T-helper 9 cell (primary cell): ENCODE data around the gene ALDH1L1.

ENCODE experiments used
- DNase-seq: peaks from one replicate; pipeline ENCODE4 v3.0.0-alpha.2; 2020

The ALDH1L1 gene

GRCh38 chr3:126153695-126154360 lies 26.6 kb downstream of the ALDH1L1 start:
- DNase-seq = no peak

DNA sequence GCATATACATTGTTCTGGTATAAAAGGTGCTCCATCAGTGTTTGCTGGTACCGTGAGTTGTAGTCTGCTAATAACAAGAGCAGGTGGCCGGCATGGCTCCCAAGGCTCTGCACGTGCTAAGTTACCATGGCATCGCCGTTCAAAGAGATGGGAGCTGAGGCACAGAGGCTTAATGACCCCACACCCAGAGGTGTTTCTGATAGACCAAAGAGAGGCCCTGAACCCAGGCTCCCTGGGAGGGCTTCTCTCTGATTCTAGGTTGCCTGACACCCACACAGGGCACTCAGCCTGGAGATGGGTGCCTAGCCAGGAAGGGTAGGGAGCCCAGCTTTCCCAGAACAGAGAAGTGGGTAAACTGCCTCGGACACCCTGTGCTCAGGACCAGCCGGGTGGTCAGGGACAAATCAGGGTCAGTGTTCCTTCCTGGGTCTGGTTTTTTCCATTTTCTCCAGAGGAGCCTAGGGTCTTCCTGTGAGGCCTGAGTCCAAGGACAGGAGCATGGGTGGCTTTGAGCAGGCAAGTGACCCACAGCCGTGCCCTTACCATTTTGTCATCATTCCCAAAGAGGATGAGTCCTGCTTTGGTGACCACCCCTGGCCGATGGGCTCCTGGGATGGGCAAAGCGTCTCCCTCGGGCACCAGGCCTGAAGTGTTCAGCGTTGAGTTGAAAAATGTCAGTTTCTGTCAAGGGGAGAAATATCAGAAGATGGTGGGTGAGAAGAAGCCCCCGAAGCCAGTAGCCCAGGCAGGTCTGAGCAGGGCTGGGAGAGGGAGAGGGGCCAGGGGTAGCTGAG lies 27.3 kb downstream of the ALDH1L1 start:
- DNase-seq = no peak

DNA sequence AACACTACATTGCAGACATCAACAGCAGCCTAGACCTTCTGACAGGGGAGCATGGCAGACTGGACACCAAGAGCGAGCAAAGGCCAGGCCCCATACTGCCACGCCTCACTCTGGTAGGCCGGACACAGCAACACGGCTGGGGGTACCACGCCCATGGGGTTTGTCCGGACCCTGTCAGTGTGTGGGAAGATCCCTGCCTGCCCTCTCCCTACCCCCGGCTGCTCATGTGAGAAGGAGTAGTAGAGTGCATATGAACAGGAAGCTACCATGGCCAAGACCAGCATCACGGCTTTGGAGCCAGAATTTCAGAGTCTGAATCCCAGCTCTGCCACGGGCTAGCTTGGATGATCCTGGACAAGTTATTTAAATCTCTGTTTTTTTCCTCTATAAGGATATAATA lies 27.9 kb downstream of the ALDH1L1 start:
- no peak for DNase-seq

DNA sequence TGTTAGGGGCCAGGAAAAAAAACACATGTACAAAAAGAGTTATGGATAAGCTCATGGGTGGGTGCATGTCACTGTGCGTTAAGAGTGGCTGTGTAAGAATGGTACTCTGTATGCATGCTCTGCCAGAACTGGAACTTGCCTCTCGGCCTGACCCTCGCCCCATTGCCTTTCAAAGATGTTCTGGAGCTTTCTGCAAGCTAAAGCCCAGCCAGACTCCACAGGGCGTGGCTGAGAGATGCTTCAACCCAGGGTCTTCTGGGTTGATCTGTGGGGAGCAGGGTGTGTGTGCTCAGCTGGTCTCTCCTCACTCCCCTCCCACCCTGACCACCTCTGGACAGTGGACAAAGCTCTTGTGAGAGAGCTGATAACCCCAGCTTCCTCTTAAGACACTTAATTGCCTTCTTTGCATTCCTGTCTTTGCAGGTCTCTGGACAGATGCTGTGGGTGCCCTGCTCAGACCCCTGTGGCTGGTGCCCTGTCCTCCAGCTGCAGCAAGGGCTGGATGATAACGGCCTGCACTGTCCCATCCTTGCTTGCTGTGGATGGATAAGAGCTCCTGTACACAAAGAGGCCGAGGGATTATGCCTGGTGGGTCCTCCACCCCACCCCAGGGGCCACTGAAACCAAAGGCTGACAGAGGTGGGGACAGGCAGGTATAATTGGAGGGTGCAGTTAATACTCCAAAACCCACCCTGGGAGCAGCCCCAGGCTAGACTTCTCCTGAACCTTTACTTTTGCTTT lies 28.7 kb downstream of the ALDH1L1 start:
- no peak for DNase-seq

GRCh38 chr3:126149960-126150515 lies 30.3 kb downstream of the ALDH1L1 start:
- no peak for DNase-seq

GRCh38 chr3:126149256-126149902 lies 31.0 kb downstream of the ALDH1L1 start:
- DNase-seq = no peak

GRCh38 chr3:126147932-126148683 lies 32.3 kb downstream of the ALDH1L1 start:
- DNase-seq = no peak

- DNase-seq = no peak
Observed at GRCh38 chr3:126147147-126147931, 33.0 kb downstream of the ALDH1L1 start.

DNA sequence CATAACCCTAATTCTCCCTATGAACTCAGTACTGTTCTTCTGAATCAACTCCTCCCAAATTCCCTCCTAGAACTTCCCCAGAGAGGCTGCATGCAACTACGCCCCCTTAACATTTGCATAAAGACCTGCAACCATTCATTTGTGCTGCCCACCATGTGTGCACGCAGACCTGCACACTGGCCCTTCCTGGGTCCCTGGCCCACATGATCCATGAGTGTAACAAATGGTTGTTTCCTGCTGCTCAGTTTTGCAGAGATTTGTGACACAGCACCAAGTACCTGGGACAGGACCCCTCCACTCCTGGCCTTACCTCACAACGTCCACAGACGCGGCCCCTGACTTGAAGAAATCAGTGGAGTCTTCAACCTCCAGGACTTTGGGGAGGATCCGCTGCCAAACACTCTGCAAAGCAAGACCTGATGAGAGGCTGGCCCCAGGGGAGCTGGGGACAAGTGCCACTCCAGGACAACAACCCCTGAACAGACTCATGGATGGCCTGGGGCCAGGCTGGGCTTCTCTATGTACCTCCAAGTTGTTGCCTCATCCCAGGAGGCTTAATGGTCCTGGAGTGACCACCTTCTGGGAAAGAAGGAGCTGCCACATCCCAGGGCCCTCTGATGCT lies 33.8 kb downstream of the ALDH1L1 start:
- DNase-seq = no peak

DNA sequence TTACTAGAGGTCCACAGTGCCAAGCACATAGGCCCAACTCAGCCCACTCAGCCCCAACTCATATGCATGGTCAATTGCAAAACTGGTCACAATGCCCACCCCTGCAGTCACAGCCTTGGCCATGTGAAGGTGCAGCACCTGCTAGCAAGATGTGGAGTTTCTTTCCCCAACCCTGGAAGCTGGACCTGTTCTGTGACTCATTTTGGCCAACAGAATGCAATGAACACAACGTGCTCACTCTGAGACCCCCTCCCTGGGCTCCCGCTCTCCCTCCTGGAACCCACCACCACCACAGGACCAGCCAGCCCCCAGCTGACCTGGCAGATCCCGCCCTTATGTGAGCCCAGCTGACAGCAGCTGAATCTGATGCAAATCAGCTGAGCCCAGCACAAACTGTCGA lies 34.4 kb downstream of the ALDH1L1 start:
- DNase-seq = no peak

- DNase-seq = no peak
Observed at GRCh38 chr3:126142652-126143051, 37.7 kb downstream of the ALDH1L1 start.

DNA sequence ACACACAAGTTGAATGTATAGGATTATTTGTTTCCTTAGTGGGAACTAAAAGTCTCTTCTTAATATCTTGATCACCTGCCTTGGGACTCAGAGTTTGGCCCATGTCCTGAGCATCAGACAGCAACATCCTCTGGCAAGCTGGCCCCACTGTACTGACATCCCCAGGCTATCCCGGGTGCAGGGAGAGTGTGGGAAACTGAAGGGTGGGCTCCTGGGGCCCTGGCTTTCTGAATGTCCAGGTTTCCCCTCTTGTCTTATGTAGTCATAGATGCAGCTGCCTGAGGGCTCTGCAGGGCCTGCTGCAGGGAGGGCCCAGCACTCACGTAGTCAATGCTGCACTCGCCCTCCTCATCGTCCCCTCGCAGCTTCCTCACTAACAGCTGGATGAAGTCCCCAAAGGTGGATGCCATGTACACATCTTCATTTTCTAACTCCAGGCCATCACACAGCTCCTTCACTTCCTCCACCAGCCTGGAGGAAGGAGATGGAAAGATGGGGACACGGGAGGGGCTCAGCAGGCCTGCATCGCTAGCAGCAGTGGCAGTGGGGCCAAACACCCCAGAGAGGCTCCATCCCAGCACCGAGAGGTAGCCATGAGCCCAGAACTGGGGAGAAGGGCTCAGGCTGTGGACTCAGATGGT lies 42.8 kb downstream of the ALDH1L1 start:
- DNase-seq = no peak

GRCh38 chr3:126136428-126137220 lies 43.8 kb downstream of the ALDH1L1 start:
- no peak for DNase-seq

DNA sequence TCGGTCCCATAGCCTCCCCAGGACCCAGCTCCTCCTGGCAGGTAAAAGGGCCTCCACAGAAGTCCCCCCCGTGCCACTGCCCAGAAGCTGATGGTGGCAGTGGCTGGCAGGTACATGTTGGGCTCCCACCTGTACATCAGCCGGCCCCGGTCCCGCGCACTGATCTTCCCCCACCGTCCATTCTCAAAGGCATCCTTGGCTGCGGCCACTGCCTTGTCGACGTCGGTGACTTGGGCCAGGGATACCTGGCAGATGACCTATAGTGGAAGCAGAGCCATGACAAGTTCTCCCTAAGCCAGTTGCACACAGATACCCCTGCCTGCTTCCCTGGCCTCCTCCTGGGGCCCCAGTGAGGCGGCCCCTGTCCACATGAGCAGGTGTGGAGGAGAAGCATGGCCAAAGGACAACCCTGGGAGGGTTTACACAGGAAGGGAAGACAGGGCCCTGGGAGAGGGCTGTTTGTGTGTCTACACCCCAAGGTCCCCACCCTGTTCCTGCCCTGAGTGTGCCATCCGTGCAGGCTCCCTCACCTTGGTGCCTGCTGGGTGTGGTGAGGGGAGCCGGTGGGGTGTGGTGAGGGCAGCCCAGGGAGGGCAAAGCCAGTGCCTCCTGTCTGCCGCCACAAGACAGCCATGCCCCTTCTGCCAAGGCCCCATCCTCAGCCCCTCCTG lies 44.8 kb downstream of the ALDH1L1 start:
- no peak for DNase-seq

- no peak for DNase-seq
Observed at GRCh38 chr3:126135071-126135405, 45.3 kb downstream of the ALDH1L1 start.

DNA sequence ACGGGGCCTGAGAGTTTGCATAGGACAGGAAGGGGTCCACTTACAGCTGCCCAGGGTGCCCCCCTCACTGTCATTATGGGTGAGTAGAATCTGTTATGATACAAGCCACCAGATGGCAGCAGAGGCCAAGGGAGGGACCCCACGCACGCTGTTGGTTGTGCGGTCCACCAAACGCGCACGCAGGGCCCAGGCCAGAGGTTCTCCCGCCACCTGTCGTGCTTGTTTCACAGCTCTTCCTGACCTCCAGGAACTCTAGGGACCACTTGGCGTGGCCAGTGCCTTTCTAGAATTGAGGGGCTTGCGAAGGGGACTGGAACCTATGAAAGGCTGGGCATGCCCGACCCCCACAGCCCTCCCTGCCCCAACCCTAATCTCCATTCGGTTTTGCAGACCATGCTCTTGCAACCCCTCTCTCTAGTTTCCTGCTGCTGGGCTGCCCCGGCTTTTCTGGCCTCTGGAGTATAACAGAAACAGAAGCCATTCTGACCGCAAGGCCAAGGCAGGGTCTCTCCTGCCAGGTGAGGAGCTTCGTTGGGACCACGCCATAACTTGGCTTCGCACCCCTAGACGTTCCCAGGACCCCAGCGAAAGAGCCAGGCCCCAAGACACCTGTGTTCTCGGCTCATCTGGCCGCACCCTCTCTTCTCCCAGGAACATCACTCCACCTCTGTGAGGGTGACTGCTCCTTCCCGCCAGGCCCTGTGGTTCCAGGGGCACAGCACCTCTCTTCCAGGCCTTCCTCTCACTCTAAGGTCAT lies 46.0 kb downstream of the ALDH1L1 start:
- peak; percentile 17 for DNase-seq

- no peak for DNase-seq
Observed at GRCh38 chr3:126133606-126134005, 46.8 kb downstream of the ALDH1L1 start.
